Keratinocyte (primary cell): ENCODE measurements around the gene TVP23A. TPM values are rescaled to one million over a fixed set of nuclear protein-coding genes. Genes with fewer than 3 reads are reported as not detected.
"Not testable (repeated sequence)": the region's sequence is repeated elsewhere in the genome, so short reads cannot be mapped to it uniquely, and the experiment has no call there.

Experiments used
- DNase-seq: peaks from one replicate; pipeline ENCODE4 v3.0.0-alpha.2; 2011; ENCODE audit warnings: low read depth, missing footprints, low spot score
- FAIRE-seq: peaks from 2 replicates; lab custom pipeline; 2011; peaks lifted over from hg19 to GRCh38; lab: Jason Lieb, UNC
- H2AFZ ChIP-seq: 2 replicates; pipeline ENCODE4 v1.6.0; 2012; ENCODE audit warnings: low read length, control low read depth, inconsistent platforms; ENCODE audit not compliant: control insufficient read depth
- H3K27ac ChIP-seq: 2 replicates; pipeline ENCODE4 v1.5.1; 2011; ENCODE audit warnings: low read length; ENCODE audit not compliant: control insufficient read depth, insufficient read depth
- H3K27me3 ChIP-seq: 3 replicates; pipeline ENCODE4 v1.6.0; 2011; ENCODE audit warnings: low read length; ENCODE audit not compliant: control insufficient read depth, insufficient read depth; ENCODE audit errors: extremely low read depth
- H3K36me3 ChIP-seq, 2 experiments: 2 replicates in 1 of 2; 3 replicates in 1 of 2; pipeline ENCODE4 v1.5.1; 2011; ENCODE audit warnings: low read length in 2 of 2, mild to moderate bottlenecking in 1 of 2; ENCODE audit not compliant: control insufficient read depth in 2 of 2, insufficient read depth in 2 of 2; ENCODE audit errors: extremely low read depth in 1 of 2
- H3K4me1 ChIP-seq: 3 replicates; pipeline ENCODE4 v1.5.1; 2011; ENCODE audit warnings: low read length; ENCODE audit not compliant: control insufficient read depth, insufficient read depth; ENCODE audit errors: extremely low read depth
- H3K4me2 ChIP-seq: 3 replicates; pipeline ENCODE4 v1.6.0; 2011; ENCODE audit warnings: low read depth, low read length; ENCODE audit not compliant: control insufficient read depth, insufficient read depth; ENCODE audit errors: extremely low read depth
- H3K4me3 ChIP-seq, 3 experiments: fragments of 200-600 bp in 1 of 3; sonication (generic) in 1 of 3; 2 replicates in 2 of 3; 3 replicates in 1 of 3; pipeline ENCODE4 v1.5.1; 2011 to 2016; ENCODE audit warnings: low read length in 3 of 3, mild to moderate bottlenecking in 3 of 3, control low read depth in 2 of 3, inconsistent platforms in 1 of 3, low read depth in 1 of 3, mixed read lengths in 1 of 3, mixed run types in 1 of 3, moderate library complexity in 1 of 3; ENCODE audit not compliant: control insufficient read depth in 2 of 3, insufficient read depth in 2 of 3; ENCODE audit errors: extremely low read depth in 1 of 3
- H3K79me2 ChIP-seq: 2 replicates; pipeline ENCODE4 v1.6.0; 2012; ENCODE audit warnings: low read length; ENCODE audit not compliant: control insufficient read depth, insufficient read depth
- H3K9ac ChIP-seq: 3 replicates; pipeline ENCODE4 v1.6.0; 2011; ENCODE audit warnings: low read length; ENCODE audit not compliant: control insufficient read depth, insufficient read depth; ENCODE audit errors: extremely low read depth
- H3K9me1 ChIP-seq: 3 replicates; pipeline ENCODE4 v1.6.0; 2011; ENCODE audit warnings: low read length; ENCODE audit not compliant: control insufficient read depth, insufficient read depth; ENCODE audit errors: extremely low read depth
- H3K9me3 ChIP-seq: 2 replicates; pipeline ENCODE4 v1.5.1; 2012; ENCODE audit warnings: low read depth, low read length; ENCODE audit not compliant: control insufficient read depth
- H4K20me1 ChIP-seq: 3 replicates; pipeline ENCODE4 v1.6.0; 2011; ENCODE audit warnings: low read length; ENCODE audit not compliant: control insufficient read depth, insufficient read depth; ENCODE audit errors: extremely low read depth
- EZH2 ChIP-seq: IDR thresholded peaks from one replicate; pipeline ENCODE4 v1.6.1; 2012; ENCODE audit warnings: inconsistent platforms, mild to moderate bottlenecking, low read length, moderate library complexity
- dilution Hi-C: fragments of 300-500 bp; cut with MboI; formaldehyde crosslinking; loops from one replicate; pipeline ENCODE4 v1.7.0; 2020; ENCODE audit warnings: low sequenced_read_pairs; ENCODE audit not compliant: extremely low pct_ligation_motif_present
- polyA plus RNA-seq, 5 experiments: library from polyadenylated mRNA; depleted of rRNA in 3 of 5; stranded (reverse) in 3 of 5; stranded (forward) in 1 of 5; unstranded in 1 of 5; fragments of >200 nt; gene quantifications; 1 replicate in 1 of 5; 2 replicates in 3 of 5; 3 replicates in 1 of 5; pipeline versions ENCODE4 v1.2.1 to v1.2.3, GENCODE V29; 2011 to 2012; ENCODE audit warnings: missing spikeins in 2 of 5, low read depth in 1 of 5, low replicate concordance in 1 of 5
- TF ChIP-seq, protein P1 (sequence below), 3 experiments: IDR thresholded peaks in 1 of 3; conservative IDR thresholded peaks in 1 of 3; optimal IDR thresholded peaks in 1 of 3; 2 replicates in 2 of 3; 3 replicates in 1 of 3; pipeline versions ENCODE3 to v1.5.1; 2011; ENCODE audit warnings: low read length in 3 of 3, mild to moderate bottlenecking in 3 of 3, moderate library complexity in 2 of 3, control low read depth in 1 of 3, inconsistent platforms in 1 of 3; ENCODE audit not compliant: insufficient read depth in 2 of 3; ENCODE audit errors: extremely low read depth in 1 of 3

The TVP23A gene
- polyA plus RNA-seq, 1 donor (not counting 4 experiments of a cell fraction or from before 2014, with no cell fraction given) = not detected

DNA sequence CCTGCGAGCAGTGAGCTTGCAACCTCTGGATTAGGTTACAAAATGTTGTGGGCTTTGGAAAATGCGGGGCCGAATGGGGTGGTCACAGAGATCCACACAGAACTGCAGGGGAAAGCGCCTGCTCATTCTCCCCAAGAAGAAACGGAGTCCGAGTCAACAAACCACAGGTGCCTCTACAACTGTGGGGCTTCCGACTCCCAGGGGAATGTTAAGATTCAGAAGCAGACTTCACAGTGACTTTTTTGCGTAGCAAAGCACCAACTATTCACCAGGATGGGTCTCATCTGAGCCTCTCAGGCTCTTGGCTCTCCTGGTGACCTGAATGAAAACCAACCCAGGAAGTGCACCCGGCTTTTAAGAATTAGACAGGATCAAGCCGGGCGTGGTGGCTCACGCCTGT lies 41.2 kb downstream of the TVP23A start:
- no peaks in the 10 kb centered on the region for H3K79me2 ChIP-seq
- H2AFZ ChIP-seq = no peak overlapping the region
- H3K4me2 ChIP-seq = no peak overlapping the region
- no peaks in the 10 kb centered on the region for H4K20me1 ChIP-seq
- no peak for TF ChIP-seq EZH2
- TF ChIP-seq, protein P1, sequence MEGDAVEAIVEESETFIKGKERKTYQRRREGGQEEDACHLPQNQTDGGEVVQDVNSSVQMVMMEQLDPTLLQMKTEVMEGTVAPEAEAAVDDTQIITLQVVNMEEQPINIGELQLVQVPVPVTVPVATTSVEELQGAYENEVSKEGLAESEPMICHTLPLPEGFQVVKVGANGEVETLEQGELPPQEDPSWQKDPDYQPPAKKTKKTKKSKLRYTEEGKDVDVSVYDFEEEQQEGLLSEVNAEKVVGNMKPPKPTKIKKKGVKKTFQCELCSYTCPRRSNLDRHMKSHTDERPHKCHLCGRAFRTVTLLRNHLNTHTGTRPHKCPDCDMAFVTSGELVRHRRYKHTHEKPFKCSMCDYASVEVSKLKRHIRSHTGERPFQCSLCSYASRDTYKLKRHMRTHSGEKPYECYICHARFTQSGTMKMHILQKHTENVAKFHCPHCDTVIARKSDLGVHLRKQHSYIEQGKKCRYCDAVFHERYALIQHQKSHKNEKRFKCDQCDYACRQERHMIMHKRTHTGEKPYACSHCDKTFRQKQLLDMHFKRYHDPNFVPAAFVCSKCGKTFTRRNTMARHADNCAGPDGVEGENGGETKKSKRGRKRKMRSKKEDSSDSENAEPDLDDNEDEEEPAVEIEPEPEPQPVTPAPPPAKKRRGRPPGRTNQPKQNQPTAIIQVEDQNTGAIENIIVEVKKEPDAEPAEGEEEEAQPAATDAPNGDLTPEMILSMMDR (optimal IDR thresholded peaks at IDR 0.05 in 1 of 3, IDR thresholded peaks at IDR 0.05 in 1 of 3, conservative IDR thresholded peaks at IDR 0.05 in 1 of 3; ENCODE audit: extremely low read depth in 1 of 3, insufficient read depth in 2 of 3, low read length in 3 of 3) = no peak
- no peaks in the 10 kb centered on the region for H3K27me3 ChIP-seq
- H3K27ac ChIP-seq = no peak overlapping the region
- H3K4me1 ChIP-seq = no peaks in the 10 kb centered on the region
- H3K36me3 ChIP-seq = no peaks in the 10 kb centered on the region
- FAIRE-seq (no peak), DNase-seq (no peak)
- no peak overlapping the region for H3K9ac ChIP-seq
- dilution Hi-C loops = no loop called here
- H3K9me3 ChIP-seq = no peaks in the 10 kb centered on the region
- no peak overlapping the region for H3K4me3 ChIP-seq
- H3K9me1 ChIP-seq = no peaks in the 10 kb centered on the region

DNA sequence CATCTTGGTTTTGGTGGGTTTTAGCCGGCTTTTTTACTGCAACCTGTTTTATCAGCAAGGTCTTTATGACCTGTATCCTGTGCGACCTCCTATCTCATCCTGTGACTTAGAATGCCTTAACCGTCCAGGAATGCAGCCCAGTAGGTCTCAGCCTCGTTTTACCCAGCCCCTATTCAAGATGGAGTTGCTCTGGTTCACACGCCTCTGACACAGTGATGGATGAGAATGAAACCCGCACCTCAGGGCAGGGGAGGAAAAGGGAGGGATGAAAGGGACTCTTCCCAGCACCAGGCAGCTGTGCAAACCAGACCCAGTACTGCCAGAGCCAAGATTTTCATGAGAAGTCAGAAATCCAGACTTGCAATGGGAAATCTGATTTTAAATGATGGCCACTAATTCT lies 41.7 kb downstream of the TVP23A start:
- DNase-seq, H3K36me3 ChIP-seq, H3K27me3 ChIP-seq, H4K20me1 ChIP-seq, H3K4me2 ChIP-seq, H3K4me1 ChIP-seq, H3K27ac ChIP-seq, H3K9ac ChIP-seq, H2AFZ ChIP-seq, H3K9me3 ChIP-seq, H3K4me3 ChIP-seq, FAIRE-seq, H3K79me2 ChIP-seq, H3K9me1 ChIP-seq, dilution Hi-C loops: not testable (repeated sequence)

DNA sequence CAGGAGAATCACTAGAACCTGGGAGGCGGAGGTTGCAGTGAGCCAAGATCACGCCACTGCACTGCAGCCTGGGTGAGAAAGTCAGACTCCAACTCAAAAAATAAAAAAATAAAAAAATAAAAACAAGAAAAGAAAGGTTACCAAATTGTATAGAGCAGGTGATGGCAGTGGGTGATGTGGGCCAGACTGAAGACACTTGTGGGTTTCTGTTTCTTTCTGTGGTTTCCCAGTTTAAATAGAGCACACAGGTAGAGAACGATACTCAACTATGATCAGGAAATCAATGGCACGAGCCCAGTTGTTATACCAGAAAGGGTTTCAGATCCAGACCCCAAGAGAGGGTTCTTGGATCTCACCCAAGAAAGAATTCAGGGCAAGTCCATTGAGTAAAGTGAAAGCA lies 42.3 kb downstream of the TVP23A start:
- Histone ChIP-seq H4K20me1 (no peaks in the 10 kb centered on the region), H3K4me2 (no peak overlapping the region), H3K4me1 (no peaks in the 10 kb centered on the region), H3K27me3 (no peaks in the 10 kb centered on the region), H3K79me2 (no peaks in the 10 kb centered on the region), H3K4me3 (no peak overlapping the region), H2AFZ (no peak overlapping the region), H3K36me3 (no peaks in the 10 kb centered on the region), H3K9me3 (no peaks in the 10 kb centered on the region), H3K9ac (no peak overlapping the region), H3K9me1 (no peaks in the 10 kb centered on the region), H3K27ac (no peak overlapping the region)
- DNase-seq = no peak
- dilution Hi-C loops = no loop called here
- no peak for FAIRE-seq
- TF ChIP-seq, protein P1 (optimal IDR thresholded peaks at IDR 0.05 in 1 of 3, IDR thresholded peaks at IDR 0.05 in 1 of 3, conservative IDR thresholded peaks at IDR 0.05 in 1 of 3; ENCODE audit: extremely low read depth in 1 of 3, insufficient read depth in 2 of 3, low read length in 3 of 3) = no peak
- TF ChIP-seq EZH2 = no peak
